ENCODE measurements around the gene SF3B5.
"Not testable (repeated sequence)": the region's sequence is repeated elsewhere in the genome, so short reads cannot be mapped to it uniquely, and the experiment has no call there.

The SF3B5 gene

GRCh38 chr6:144090384-144090783 lies 5.0 kb downstream of the SF3B5 start:
- Histone ChIP-seq H2BK120ac (ENCODE audit: low read depth, low read length) (no peak overlapping the region), H3K9ac (ENCODE audit: low read length) (no peak overlapping the region), H4K5ac (ENCODE audit: low read length) (no peak overlapping the region), H3K56ac (ENCODE audit: low read length) (no peak overlapping the region), H3K27ac (ENCODE audit: low read depth, low read length) (no peak overlapping the region), H3K4me1 (ENCODE audit: control insufficient read depth, low read depth, low read length) (peaks cover 3% of the 10 kb centered on the region), H3K27me3 (ENCODE audit: insufficient read depth, low read length, poor library complexity) (no peaks in the 10 kb centered on the region), H3K4me2 (ENCODE audit: low read length) (no peak overlapping the region), H3K79me2 (ENCODE audit: control insufficient read depth, insufficient read depth, low read length) (peaks cover 18% of the 10 kb centered on the region), H2AK5ac (ENCODE audit: low read length) (no peak overlapping the region), H3K79me1 (ENCODE audit: low read length) (peaks cover 14% of the 10 kb centered on the region), H3K23ac (ENCODE audit: low read length) (no peak overlapping the region), H3K4ac (ENCODE audit: low read depth, low read length) (no peak overlapping the region), H3K4me3 (ENCODE audit: low read length) (no peak overlapping the region), H3K18ac (ENCODE audit: low read length) (no peak overlapping the region), H2BK15ac (replicated peaks; ENCODE audit: low read depth) (no peak overlapping the region), H4K8ac (ENCODE audit: low read depth, low read length) (no peak overlapping the region), H3K36me3 (ENCODE audit: control insufficient read depth, insufficient read depth, low read length) (no peaks in the 10 kb centered on the region), H2BK5ac (ENCODE audit: low read length) (no peak overlapping the region)
- DNase-seq = no peak
- WGBS (ENCODE audit: extremely low coverage, insufficient coverage, low lambda C conversion rate) = no CpG with 5 or more reads among the region's 4 CpGs

GRCh38 chr6:144087789-144088426 lies 7.5 kb downstream of the SF3B5 start:
- Histone ChIP-seq H2BK15ac (replicated peaks; ENCODE audit: low read depth) (no peak overlapping the region), H3K4me2 (ENCODE audit: low read length) (no peak overlapping the region), H3K4ac (ENCODE audit: low read depth, low read length) (no peak overlapping the region), H2BK5ac (ENCODE audit: low read length) (no peak overlapping the region), H4K8ac (ENCODE audit: low read depth, low read length) (no peak overlapping the region), H3K79me2 (ENCODE audit: control insufficient read depth, insufficient read depth, low read length) (no peaks in the 10 kb centered on the region), H3K36me3 (ENCODE audit: control insufficient read depth, insufficient read depth, low read length) (no peaks in the 10 kb centered on the region), H3K56ac (ENCODE audit: low read length) (no peak overlapping the region), H3K79me1 (ENCODE audit: low read length) (no peaks in the 10 kb centered on the region), H4K5ac (ENCODE audit: low read length) (no peak overlapping the region), H3K9ac (ENCODE audit: low read length) (no peak overlapping the region), H3K27ac (ENCODE audit: low read depth, low read length) (no peak overlapping the region), H2AK5ac (ENCODE audit: low read length) (no peak overlapping the region), H2BK120ac (ENCODE audit: low read depth, low read length) (no peak overlapping the region), H3K27me3 (ENCODE audit: insufficient read depth, low read length, poor library complexity) (no peaks in the 10 kb centered on the region), H3K23ac (ENCODE audit: low read length) (no peak overlapping the region), H3K4me3 (ENCODE audit: low read length) (no peak overlapping the region), H3K4me1 (ENCODE audit: control insufficient read depth, low read depth, low read length) (no peaks in the 10 kb centered on the region), H3K18ac (ENCODE audit: low read length) (no peak overlapping the region)
- WGBS (ENCODE audit: extremely low coverage, insufficient coverage, low lambda C conversion rate) = no CpG with 5 or more reads among the region's 13 CpGs
- DNase-seq = peak; percentile 45

GRCh38 chr6:144086959-144087358 lies 8.4 kb downstream of the SF3B5 start:
- Histone ChIP-seq H3K79me2 (ENCODE audit: control insufficient read depth, insufficient read depth, low read length) (no peaks in the 10 kb centered on the region), H3K4me1 (ENCODE audit: control insufficient read depth, low read depth, low read length) (no peaks in the 10 kb centered on the region), H3K4me3 (ENCODE audit: low read length) (no peak overlapping the region), H2AK5ac (ENCODE audit: low read length) (no peak overlapping the region), H3K27me3 (ENCODE audit: insufficient read depth, low read length, poor library complexity) (no peaks in the 10 kb centered on the region), H3K36me3 (ENCODE audit: control insufficient read depth, insufficient read depth, low read length) (no peaks in the 10 kb centered on the region), H4K5ac (ENCODE audit: low read length) (no peak overlapping the region), H4K8ac (ENCODE audit: low read depth, low read length) (no peak overlapping the region), H3K9ac (ENCODE audit: low read length) (no peak overlapping the region), H3K4me2 (ENCODE audit: low read length) (no peak overlapping the region), H2BK15ac (replicated peaks; ENCODE audit: low read depth) (no peak overlapping the region), H2BK120ac (ENCODE audit: low read depth, low read length) (no peak overlapping the region), H2BK5ac (ENCODE audit: low read length) (no peak overlapping the region), H3K79me1 (ENCODE audit: low read length) (no peaks in the 10 kb centered on the region), H3K56ac (ENCODE audit: low read length) (no peak overlapping the region), H3K18ac (ENCODE audit: low read length) (no peak overlapping the region), H3K27ac (ENCODE audit: low read depth, low read length) (no peak overlapping the region), H3K23ac (ENCODE audit: low read length) (no peak overlapping the region), H3K4ac (ENCODE audit: low read depth, low read length) (no peak overlapping the region)
- DNase-seq = no peak
- no CpG with 5 or more reads among the region's 3 CpGs for WGBS (ENCODE audit: extremely low coverage, insufficient coverage, low lambda C conversion rate)

GRCh38 chr6:144083172-144083571 lies 12.2 kb downstream of the SF3B5 start:
- WGBS (ENCODE audit: extremely low coverage, insufficient coverage, low lambda C conversion rate) = no CpG with 5 or more reads among the region's 1 CpG
- H3K4me3 ChIP-seq (ENCODE audit: low read length) = no peak overlapping the region
- no peak overlapping the region for H2BK15ac ChIP-seq (replicated peaks; ENCODE audit: low read depth)
- H3K27me3 ChIP-seq (ENCODE audit: insufficient read depth, low read length, poor library complexity) = no peaks in the 10 kb centered on the region
- H3K23ac ChIP-seq (ENCODE audit: low read length) = no peak overlapping the region
- no peaks in the 10 kb centered on the region for H3K4me1 ChIP-seq (ENCODE audit: control insufficient read depth, low read depth, low read length)
- no peak overlapping the region for H2BK120ac ChIP-seq (ENCODE audit: low read depth, low read length)
- no peak overlapping the region for H3K4ac ChIP-seq (ENCODE audit: low read depth, low read length)
- no peak overlapping the region for H4K8ac ChIP-seq (ENCODE audit: low read depth, low read length)
- H3K79me1 ChIP-seq (ENCODE audit: low read length) = no peaks in the 10 kb centered on the region
- no peak for DNase-seq
- H3K36me3 ChIP-seq (ENCODE audit: control insufficient read depth, insufficient read depth, low read length) = no peaks in the 10 kb centered on the region
- no peak overlapping the region for H3K4me2 ChIP-seq (ENCODE audit: low read length)
- H3K27ac ChIP-seq (ENCODE audit: low read depth, low read length) = no peak overlapping the region
- no peaks in the 10 kb centered on the region for H3K79me2 ChIP-seq (ENCODE audit: control insufficient read depth, insufficient read depth, low read length)
- H2AK5ac ChIP-seq (ENCODE audit: low read length) = no peak overlapping the region
- H3K18ac ChIP-seq (ENCODE audit: low read length) = no peak overlapping the region
- no peak overlapping the region for H4K5ac ChIP-seq (ENCODE audit: low read length)
- H3K56ac ChIP-seq (ENCODE audit: low read length) = no peak overlapping the region
- no peak overlapping the region for H3K9ac ChIP-seq (ENCODE audit: low read length)
- no peak overlapping the region for H2BK5ac ChIP-seq (ENCODE audit: low read length)

GRCh38 chr6:144082412-144082811 lies 13.0 kb downstream of the SF3B5 start:
- H3K4me1 ChIP-seq (ENCODE audit: control insufficient read depth, low read depth, low read length); H4K5ac ChIP-seq (ENCODE audit: low read length); H3K27ac ChIP-seq (ENCODE audit: low read depth, low read length); H2AK5ac ChIP-seq (ENCODE audit: low read length); H2BK5ac ChIP-seq (ENCODE audit: low read length); H3K56ac ChIP-seq (ENCODE audit: low read length); H3K4ac ChIP-seq (ENCODE audit: low read depth, low read length); H3K23ac ChIP-seq (ENCODE audit: low read length); H3K18ac ChIP-seq (ENCODE audit: low read length); H2BK15ac ChIP-seq (replicated peaks; ENCODE audit: low read depth); H3K27me3 ChIP-seq (ENCODE audit: insufficient read depth, low read length, poor library complexity); H3K4me2 ChIP-seq (ENCODE audit: low read length); H2BK120ac ChIP-seq (ENCODE audit: low read depth, low read length); H4K8ac ChIP-seq (ENCODE audit: low read depth, low read length); H3K4me3 ChIP-seq (ENCODE audit: low read length); H3K36me3 ChIP-seq (ENCODE audit: control insufficient read depth, insufficient read depth, low read length); DNase-seq; H3K9ac ChIP-seq (ENCODE audit: low read length); H3K79me2 ChIP-seq (ENCODE audit: control insufficient read depth, insufficient read depth, low read length); H3K79me1 ChIP-seq (ENCODE audit: low read length): not testable (repeated sequence)
- WGBS (ENCODE audit: extremely low coverage, insufficient coverage, low lambda C conversion rate) = no CpG with 5 or more reads among the region's 3 CpGs

GRCh38 chr6:144077871-144078270 lies 17.5 kb downstream of the SF3B5 start:
- Histone ChIP-seq H3K36me3 (ENCODE audit: control insufficient read depth, insufficient read depth, low read length) (no peaks in the 10 kb centered on the region), H3K27ac (ENCODE audit: low read depth, low read length) (no peak overlapping the region), H3K4ac (ENCODE audit: low read depth, low read length) (no peak overlapping the region), H2BK120ac (ENCODE audit: low read depth, low read length) (no peak overlapping the region), H4K5ac (ENCODE audit: low read length) (no peak overlapping the region), H3K56ac (ENCODE audit: low read length) (no peak overlapping the region), H3K27me3 (ENCODE audit: insufficient read depth, low read length, poor library complexity) (no peaks in the 10 kb centered on the region), H3K4me3 (ENCODE audit: low read length) (no peak overlapping the region), H3K23ac (ENCODE audit: low read length) (no peak overlapping the region), H3K4me2 (ENCODE audit: low read length) (no peak overlapping the region), H3K9ac (ENCODE audit: low read length) (no peak overlapping the region), H3K79me2 (ENCODE audit: control insufficient read depth, insufficient read depth, low read length) (no peaks in the 10 kb centered on the region), H4K8ac (ENCODE audit: low read depth, low read length) (no peak overlapping the region), H2BK5ac (ENCODE audit: low read length) (no peak overlapping the region), H3K79me1 (ENCODE audit: low read length) (no peaks in the 10 kb centered on the region), H3K18ac (ENCODE audit: low read length) (no peak overlapping the region), H2AK5ac (ENCODE audit: low read length) (no peak overlapping the region), H2BK15ac (replicated peaks; ENCODE audit: low read depth) (no peak overlapping the region), H3K4me1 (ENCODE audit: control insufficient read depth, low read depth, low read length) (no peaks in the 10 kb centered on the region)
- DNase-seq = no peak
- no CpG with 5 or more reads among the region's 2 CpGs for WGBS (ENCODE audit: extremely low coverage, insufficient coverage, low lambda C conversion rate)
